Measurements from ENCODE around the gene MYH7B. TPM values are rescaled to one million over a fixed set of nuclear protein-coding genes. Genes with fewer than 3 reads are reported as not detected.
A peak's percentile ranks its signal among the peaks of the same experiment; 100 is the strongest.

MYH7B gene
- total RNA-seq, 1 experiment from 2014 or later = 0.98 TPM

- TF ChIP-seq ERG (CRISPR knock-in tag; IDR thresholded peaks at IDR 0.05) (no peak), ATF6 (CRISPR knock-in tag; IDR thresholded peaks at IDR 0.05) (no peak), JUN (CRISPR knock-in tag; IDR thresholded peaks at IDR 0.05) (no peak), ZNF317 (CRISPR knock-in tag; IDR thresholded peaks at IDR 0.05; ENCODE audit: borderline replicate concordance, low read depth) (no peak), SOX15 (CRISPR knock-in tag; IDR thresholded peaks at IDR 0.05) (no peak), ZNF281 (CRISPR knock-in tag; IDR thresholded peaks at IDR 0.05) (no peak), NR1H2 (CRISPR knock-in tag; IDR thresholded peaks at IDR 0.05) (no peak), FOXK1 (CRISPR knock-in tag; IDR thresholded peaks at IDR 0.05) (peak; percentile 58; the same call in 1 of the 2 replicates), FOXP4 (CRISPR knock-in tag; IDR thresholded peaks at IDR 0.05) (no peak), ATF2 (CRISPR knock-in tag; IDR thresholded peaks at IDR 0.05; ENCODE audit: borderline replicate concordance, low read depth) (no peak), GABPB1 (CRISPR knock-in tag; IDR thresholded peaks at IDR 0.05) (no peak), E2F5 (CRISPR knock-in tag; IDR thresholded peaks at IDR 0.05) (peak; percentile 63; the same call in 1 of the 2 replicates), NFE2L1 (CRISPR knock-in tag; IDR thresholded peaks at IDR 0.05) (peak; percentile 59; the same call in 1 of the 2 replicates), ZNF512 (CRISPR knock-in tag; IDR thresholded peaks at IDR 0.05; ENCODE audit: borderline replicate concordance) (no peak), EMX1 (CRISPR knock-in tag; IDR thresholded peaks at IDR 0.05) (no peak), E2F4 (CRISPR knock-in tag; IDR thresholded peaks at IDR 0.05; ENCODE audit: borderline replicate concordance, low read depth) (no peak), ZNF396 (CRISPR knock-in tag; IDR thresholded peaks at IDR 0.05; ENCODE audit: borderline replicate concordance) (no peak), MXD4 (CRISPR knock-in tag; IDR thresholded peaks at IDR 0.05; ENCODE audit: borderline replicate concordance) (no peak), IRF1 (CRISPR knock-in tag; IDR thresholded peaks at IDR 0.05) (no peak), TEAD4 (CRISPR knock-in tag; IDR thresholded peaks at IDR 0.05) (no peak), TP53 (CRISPR knock-in tag; IDR thresholded peaks at IDR 0.05) (no peak), ZNF423 (CRISPR knock-in tag; IDR thresholded peaks at IDR 0.05) (no peak), HMGA2 (CRISPR knock-in tag; IDR thresholded peaks at IDR 0.05) (no peak), ZMAT4 (CRISPR knock-in tag; IDR thresholded peaks at IDR 0.05) (no peak), CREM (CRISPR knock-in tag; IDR thresholded peaks at IDR 0.05) (no peak)
Measured at GRCh38 chr20:34997131-34997561, 41.5 kb downstream of the MYH7B start (continued).

Data from WTC11 (cell line).